DND-41 (cell line): ENCODE measurements around the gene BMP2K.

Experiments used
- CTCF ChIP-seq: IDR thresholded peaks from 2 replicates; pipeline ENCODE4 v1.5.1; 2012; ENCODE audit warnings: borderline replicate concordance, low read length, moderate library complexity, mild to moderate bottlenecking; ENCODE audit not compliant: poor library complexity, severe bottlenecking; ENCODE audit errors: extremely low read depth
- EZH2 ChIP-seq: IDR thresholded peaks from 3 replicates; pipeline ENCODE4 v1.6.1; 2012; ENCODE audit warnings: borderline replicate concordance, low read depth, mild to moderate bottlenecking, moderate library complexity, low read length, inconsistent platforms; ENCODE audit not compliant: severe bottlenecking

- TF ChIP-seq CTCF (no peak), EZH2 (no peak)
These were observed 42.5 kb downstream of the BMP2K start for GRCh38 chr4:78818530-78819079.
